Fibroblast of lung (primary cell): Measurements from ENCODE around the gene DCD.

ENCODE experiments used
- EZH2 ChIP-seq: IDR thresholded peaks from 2 replicates; pipeline ENCODE4 v1.5.1; 2012; ENCODE audit warnings: low read length, control low read depth, mild to moderate bottlenecking; ENCODE audit errors: missing control alignments
- TF ChIP-seq, protein P1 (sequence below), 2 donors: IDR thresholded peaks in 1 of 2; conservative IDR thresholded peaks in 1 of 2; 1 replicate in 1 of 2; 2 replicates in 1 of 2; pipeline ENCODE4 v1.5.1; 2011 to 2012; ENCODE audit warnings: low read length in 2 of 2, control low read depth in 1 of 2, inconsistent platforms in 1 of 2, low read depth in 1 of 2, mild to moderate bottlenecking in 1 of 2

DNA sequence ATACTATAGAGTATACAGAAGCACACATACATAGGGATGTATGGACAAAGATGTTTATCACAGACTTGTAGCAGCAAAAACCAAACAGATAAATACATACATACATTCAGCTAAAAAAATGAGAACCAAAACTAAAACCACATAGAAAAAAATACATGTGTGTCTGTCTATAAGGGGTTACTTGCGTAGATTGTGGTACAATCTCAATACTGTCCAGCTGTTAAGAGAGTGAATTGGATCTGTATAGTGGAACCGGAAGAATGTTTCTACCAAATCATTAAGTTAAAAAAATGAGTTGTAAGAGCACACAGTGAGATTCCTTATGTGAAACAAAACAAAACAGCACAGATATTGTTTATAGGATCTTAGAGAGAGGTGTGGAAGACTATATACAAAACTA is 44.2 kb upstream of the DCD start:
- TF ChIP-seq, protein P1, sequence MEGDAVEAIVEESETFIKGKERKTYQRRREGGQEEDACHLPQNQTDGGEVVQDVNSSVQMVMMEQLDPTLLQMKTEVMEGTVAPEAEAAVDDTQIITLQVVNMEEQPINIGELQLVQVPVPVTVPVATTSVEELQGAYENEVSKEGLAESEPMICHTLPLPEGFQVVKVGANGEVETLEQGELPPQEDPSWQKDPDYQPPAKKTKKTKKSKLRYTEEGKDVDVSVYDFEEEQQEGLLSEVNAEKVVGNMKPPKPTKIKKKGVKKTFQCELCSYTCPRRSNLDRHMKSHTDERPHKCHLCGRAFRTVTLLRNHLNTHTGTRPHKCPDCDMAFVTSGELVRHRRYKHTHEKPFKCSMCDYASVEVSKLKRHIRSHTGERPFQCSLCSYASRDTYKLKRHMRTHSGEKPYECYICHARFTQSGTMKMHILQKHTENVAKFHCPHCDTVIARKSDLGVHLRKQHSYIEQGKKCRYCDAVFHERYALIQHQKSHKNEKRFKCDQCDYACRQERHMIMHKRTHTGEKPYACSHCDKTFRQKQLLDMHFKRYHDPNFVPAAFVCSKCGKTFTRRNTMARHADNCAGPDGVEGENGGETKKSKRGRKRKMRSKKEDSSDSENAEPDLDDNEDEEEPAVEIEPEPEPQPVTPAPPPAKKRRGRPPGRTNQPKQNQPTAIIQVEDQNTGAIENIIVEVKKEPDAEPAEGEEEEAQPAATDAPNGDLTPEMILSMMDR (conservative IDR thresholded peaks at IDR 0.05 in 1 of 2, IDR thresholded peaks at IDR 0.05 in 1 of 2; ENCODE audit: low read depth in 1 of 2, low read length in 2 of 2): no peak
- no peak for TF ChIP-seq EZH2
